Measurements from ENCODE around the gene FRMD5.

FRMD5 gene

GRCh38 chr15:44147636-44148035 lies 47.4 kb downstream of the FRMD5 start:
- no peak for TF ChIP-seq SIN3A (IDR thresholded peaks at IDR 0.05; ENCODE audit: borderline replicate concordance, insufficient read depth, low read length)
- TF ChIP-seq TAF1 (IDR thresholded peaks at IDR 0.05; ENCODE audit: borderline replicate concordance, insufficient read depth, low read length), result no peak
- TF ChIP-seq REST (IDR thresholded peaks at IDR 0.05; ENCODE audit: insufficient read depth in 1 of 2, low read depth in 2 of 2, low read length in 2 of 2), result no peak
- no peak for TF ChIP-seq POLR2AphosphoS5 (IDR thresholded peaks at IDR 0.05; ENCODE audit: low read depth, low read length)
- no peak for TF ChIP-seq FOXP2 (optimal IDR thresholded peaks at IDR 0.05; ENCODE audit: borderline replicate concordance, extremely low read depth, extremely low read length, insufficient read depth)

- no peak for TF ChIP-seq SIN3A (IDR thresholded peaks at IDR 0.05; ENCODE audit: borderline replicate concordance, insufficient read depth, low read length)
- TF ChIP-seq TAF1 (IDR thresholded peaks at IDR 0.05; ENCODE audit: borderline replicate concordance, insufficient read depth, low read length), result no peak
- no peak for TF ChIP-seq FOXP2 (optimal IDR thresholded peaks at IDR 0.05; ENCODE audit: borderline replicate concordance, extremely low read depth, extremely low read length, insufficient read depth)
- no peak for TF ChIP-seq REST (IDR thresholded peaks at IDR 0.05; ENCODE audit: insufficient read depth in 1 of 2, low read depth in 2 of 2, low read length in 2 of 2)
- TF ChIP-seq POLR2AphosphoS5 (IDR thresholded peaks at IDR 0.05; ENCODE audit: low read depth, low read length), result no peak
These were observed 49.6 kb downstream of the FRMD5 start for GRCh38 chr15:44145495-44145894.

- TF ChIP-seq REST (IDR thresholded peaks at IDR 0.05; ENCODE audit: insufficient read depth in 1 of 2, low read depth in 2 of 2, low read length in 2 of 2) (no peak), SIN3A (IDR thresholded peaks at IDR 0.05; ENCODE audit: borderline replicate concordance, insufficient read depth, low read length) (no peak), POLR2AphosphoS5 (IDR thresholded peaks at IDR 0.05; ENCODE audit: low read depth, low read length) (no peak), TAF1 (IDR thresholded peaks at IDR 0.05; ENCODE audit: borderline replicate concordance, insufficient read depth, low read length) (no peak), FOXP2 (optimal IDR thresholded peaks at IDR 0.05; ENCODE audit: borderline replicate concordance, extremely low read depth, extremely low read length, insufficient read depth) (no peak)
These were observed 50.1 kb downstream of the FRMD5 start for GRCh38 chr15:44144992-44145391.

GRCh38 chr15:44144184-44144583 lies 50.9 kb downstream of the FRMD5 start:
- no peak for TF ChIP-seq FOXP2 (optimal IDR thresholded peaks at IDR 0.05; ENCODE audit: borderline replicate concordance, extremely low read depth, extremely low read length, insufficient read depth)
- no peak for TF ChIP-seq REST (IDR thresholded peaks at IDR 0.05; ENCODE audit: insufficient read depth in 1 of 2, low read depth in 2 of 2, low read length in 2 of 2)
- TF ChIP-seq TAF1 (IDR thresholded peaks at IDR 0.05; ENCODE audit: borderline replicate concordance, insufficient read depth, low read length), result no peak
- TF ChIP-seq SIN3A (IDR thresholded peaks at IDR 0.05; ENCODE audit: borderline replicate concordance, insufficient read depth, low read length), result no peak
- TF ChIP-seq POLR2AphosphoS5 (IDR thresholded peaks at IDR 0.05; ENCODE audit: low read depth, low read length), result no peak

- no peak for TF ChIP-seq TAF1 (IDR thresholded peaks at IDR 0.05; ENCODE audit: borderline replicate concordance, insufficient read depth, low read length)
- TF ChIP-seq POLR2AphosphoS5 (IDR thresholded peaks at IDR 0.05; ENCODE audit: low read depth, low read length), result no peak
- TF ChIP-seq FOXP2 (optimal IDR thresholded peaks at IDR 0.05; ENCODE audit: borderline replicate concordance, extremely low read depth, extremely low read length, insufficient read depth), result no peak
- TF ChIP-seq REST (IDR thresholded peaks at IDR 0.05; ENCODE audit: insufficient read depth in 1 of 2, low read depth in 2 of 2, low read length in 2 of 2), result no peak
These were observed 57.3 kb downstream of the FRMD5 start for GRCh38 chr15:44137750-44138149.

Data from PFSK-1 (cell line).